GM12801 (cell line): ENCODE results near the gene RAB24.

Experiments
- CTCF ChIP-seq: IDR thresholded peaks from one replicate; pipeline ENCODE4 v1.5.1; 2011; ENCODE audit warnings: control low read depth; ENCODE audit not compliant: insufficient read length; ENCODE audit errors: extremely low read depth

Gene RAB24

GRCh38 chr5:177303121-177303924 is at the start of gene RAB24, which contains the start of gene PRELID1:
TSS of gene RAB24 (minus strand) at chr5:177303719. CDS start at chr5:177303288, 431 bp downstream.
TSS of gene PRELID1 (plus strand) at chr5:177303799. CDS start at chr5:177303986, 187 bp downstream.
- TF ChIP-seq CTCF, result no peak

- TF ChIP-seq CTCF, result no peak
Observed at GRCh38 chr5:177353093-177353492, 49.6 kb upstream of the RAB24 start.

GRCh38 chr5:177351392-177352329 is 48.1 kb upstream of the RAB24 start, which contains the start of gene LMAN2:
TSS of gene LMAN2 (minus strand) at chr5:177351668. CDS start at chr5:177351647, 21 bp downstream.
- no peak for TF ChIP-seq CTCF

GRCh38 chr5:177350776-177351391 is 47.4 kb upstream of the RAB24 start:
- no peak for TF ChIP-seq CTCF

GRCh38 chr5:177349762-177350161 is 46.2 kb upstream of the RAB24 start:
- TF ChIP-seq CTCF, result no peak

- TF ChIP-seq CTCF, result no peak
Observed at GRCh38 chr5:177349362-177349647, 45.8 kb upstream of the RAB24 start.

GRCh38 chr5:177347699-177348098 is 44.2 kb upstream of the RAB24 start:
- no peak for TF ChIP-seq CTCF
